ENCODE data around the gene QTRT2.

The QTRT2 gene

DNA sequence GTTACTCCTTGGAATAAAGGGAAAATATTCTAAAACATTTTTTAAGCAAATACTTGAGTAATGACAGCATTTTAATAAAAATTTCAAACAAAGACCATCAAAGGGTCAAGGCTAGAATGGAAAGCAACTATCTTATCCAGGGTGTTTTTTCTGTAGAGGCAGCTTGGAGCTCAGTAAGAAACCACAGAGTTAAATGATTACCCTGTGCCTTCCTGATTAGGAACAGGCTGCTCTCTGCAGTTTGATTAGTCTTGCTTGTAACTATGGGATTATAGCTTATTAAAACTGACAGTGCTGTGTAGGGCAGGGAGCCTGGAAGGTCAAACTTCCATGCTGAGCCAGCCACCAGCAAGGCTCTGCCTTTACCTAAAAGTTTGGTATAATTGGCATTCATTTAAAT, 33.1 kb downstream of the QTRT2 start:
- DNase-seq (ENCODE audit: low read depth in 2 of 2): no peak
- TF ChIP-seq, protein P1, sequence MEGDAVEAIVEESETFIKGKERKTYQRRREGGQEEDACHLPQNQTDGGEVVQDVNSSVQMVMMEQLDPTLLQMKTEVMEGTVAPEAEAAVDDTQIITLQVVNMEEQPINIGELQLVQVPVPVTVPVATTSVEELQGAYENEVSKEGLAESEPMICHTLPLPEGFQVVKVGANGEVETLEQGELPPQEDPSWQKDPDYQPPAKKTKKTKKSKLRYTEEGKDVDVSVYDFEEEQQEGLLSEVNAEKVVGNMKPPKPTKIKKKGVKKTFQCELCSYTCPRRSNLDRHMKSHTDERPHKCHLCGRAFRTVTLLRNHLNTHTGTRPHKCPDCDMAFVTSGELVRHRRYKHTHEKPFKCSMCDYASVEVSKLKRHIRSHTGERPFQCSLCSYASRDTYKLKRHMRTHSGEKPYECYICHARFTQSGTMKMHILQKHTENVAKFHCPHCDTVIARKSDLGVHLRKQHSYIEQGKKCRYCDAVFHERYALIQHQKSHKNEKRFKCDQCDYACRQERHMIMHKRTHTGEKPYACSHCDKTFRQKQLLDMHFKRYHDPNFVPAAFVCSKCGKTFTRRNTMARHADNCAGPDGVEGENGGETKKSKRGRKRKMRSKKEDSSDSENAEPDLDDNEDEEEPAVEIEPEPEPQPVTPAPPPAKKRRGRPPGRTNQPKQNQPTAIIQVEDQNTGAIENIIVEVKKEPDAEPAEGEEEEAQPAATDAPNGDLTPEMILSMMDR (IDR thresholded peaks at IDR 0.05; ENCODE audit: low read depth, low read length): no peak
- H3K4me3 ChIP-seq (replicated peaks in 1 of 2; ENCODE audit: low read depth in 2 of 2, low read length in 2 of 2): no peak overlapping the region

DNA sequence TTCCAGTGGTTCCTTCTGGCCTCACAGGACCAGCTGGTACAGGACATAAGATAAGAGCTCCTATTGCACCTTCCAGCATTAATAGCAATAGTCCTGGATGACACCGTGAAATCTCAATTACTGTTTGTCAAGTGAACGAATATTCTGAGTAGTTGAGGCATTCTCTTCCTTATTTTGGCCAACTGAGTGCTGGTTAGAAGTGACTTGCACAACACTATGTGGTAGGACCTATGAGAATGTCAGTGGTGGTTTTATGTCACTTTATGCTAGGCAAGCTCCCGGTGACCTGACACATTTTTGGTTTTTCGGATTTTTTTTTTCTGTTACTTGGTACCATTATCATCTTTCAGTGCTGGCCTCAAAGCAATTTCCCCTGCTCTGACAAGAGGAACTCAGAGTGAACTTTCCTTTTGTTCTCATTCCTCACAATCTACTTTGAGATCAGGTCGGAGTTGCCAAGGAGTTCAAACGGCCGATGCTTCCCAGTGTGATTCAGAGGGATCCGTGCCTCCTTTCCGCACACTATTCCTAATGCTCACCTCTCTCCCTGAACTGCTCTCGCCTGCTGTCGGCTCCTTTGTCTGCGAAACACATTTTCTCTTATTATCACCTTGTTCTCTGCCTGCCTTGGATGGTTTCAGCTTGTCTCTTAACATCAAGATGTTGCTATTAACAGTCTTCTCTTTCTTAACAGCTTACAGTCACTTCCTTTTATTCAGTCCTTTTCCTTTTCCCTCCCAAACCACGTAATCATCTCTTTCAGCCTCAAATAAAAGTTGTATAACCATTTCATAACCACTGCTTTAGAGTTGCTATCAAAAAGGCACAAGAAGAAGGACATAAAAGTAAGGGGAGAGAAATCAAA, 35.8 kb downstream of the QTRT2 start:
- peak overlapping the region in 1 of 2 donors; percentile 21 for H3K4me3 ChIP-seq (replicated peaks in 1 of 2; ENCODE audit: low read depth in 2 of 2, low read length in 2 of 2)
- TF ChIP-seq, protein P1 (IDR thresholded peaks at IDR 0.05; ENCODE audit: low read depth, low read length): no peak
- peak; percentile 24 to 29 for DNase-seq (ENCODE audit: low read depth in 2 of 2)

DNA sequence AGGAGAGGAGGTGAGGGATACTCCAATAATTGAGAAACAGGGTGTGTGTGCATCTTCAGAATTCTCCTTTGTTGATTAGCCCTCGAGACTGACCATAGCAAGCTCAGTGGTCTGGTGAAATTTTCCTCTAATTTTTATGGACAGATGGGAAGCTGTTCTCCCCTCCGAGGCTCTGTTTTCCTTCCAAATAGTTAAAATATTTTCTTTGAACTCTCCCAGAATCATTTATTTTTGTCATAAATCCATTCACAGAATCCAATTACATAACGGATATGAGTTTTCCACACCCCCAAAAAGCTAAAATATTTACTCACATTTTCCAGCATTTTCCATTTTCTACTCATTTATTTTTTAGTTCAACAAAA, 36.5 kb downstream of the QTRT2 start:
- TF ChIP-seq, protein P1 (IDR thresholded peaks at IDR 0.05; ENCODE audit: low read depth, low read length): no peak
- no peak for DNase-seq (ENCODE audit: low read depth in 2 of 2)
- no peak overlapping the region for H3K4me3 ChIP-seq (replicated peaks in 1 of 2; ENCODE audit: low read depth in 2 of 2, low read length in 2 of 2)

DNA sequence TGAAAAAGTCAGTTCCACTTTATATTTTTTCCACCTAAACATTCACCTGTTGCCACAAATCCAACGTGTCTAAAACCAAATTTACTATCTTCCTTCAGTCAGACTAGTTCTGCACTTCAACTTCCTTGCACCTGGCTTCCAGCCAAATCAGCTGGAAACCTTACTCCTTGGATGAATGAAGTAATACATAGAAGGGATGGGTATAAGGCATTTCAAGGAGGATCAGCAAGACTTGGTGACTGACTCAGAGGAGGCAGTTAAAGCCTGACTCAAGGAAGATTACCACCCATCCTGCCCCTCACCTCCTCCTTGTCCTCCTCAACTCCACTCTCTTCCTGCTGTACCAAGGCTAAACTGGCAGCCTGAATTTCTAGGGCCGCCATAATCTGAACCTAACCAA, 37.1 kb downstream of the QTRT2 start:
- TF ChIP-seq, protein P1 (IDR thresholded peaks at IDR 0.05; ENCODE audit: low read depth, low read length): no peak
- no peak overlapping the region for H3K4me3 ChIP-seq (replicated peaks in 1 of 2; ENCODE audit: low read depth in 2 of 2, low read length in 2 of 2)
- peak; percentile 76 to 88 for DNase-seq (ENCODE audit: low read depth in 2 of 2)

DNA sequence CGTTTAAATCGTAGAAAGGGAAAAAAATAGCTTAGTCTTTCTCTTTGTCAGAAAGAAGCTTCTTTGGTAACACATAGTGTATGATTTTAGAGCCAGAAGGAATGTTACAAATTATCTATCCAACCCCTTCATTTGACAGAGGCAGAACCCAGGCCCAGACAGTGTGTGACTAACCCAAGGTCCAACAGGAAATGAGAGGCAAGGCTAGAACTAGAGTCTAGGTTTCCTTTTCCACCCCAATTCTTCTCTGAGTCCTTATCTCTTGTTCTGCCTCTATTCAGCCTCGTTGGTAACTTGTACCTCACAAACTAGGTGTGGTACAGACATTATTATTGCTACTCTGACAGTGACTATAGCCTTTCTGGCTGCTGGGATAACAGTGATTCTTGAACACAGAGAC, 39.3 kb downstream of the QTRT2 start:
- TF ChIP-seq, protein P1 (IDR thresholded peaks at IDR 0.05; ENCODE audit: low read depth, low read length): no peak
- DNase-seq (ENCODE audit: low read depth in 2 of 2): no peak

DNA sequence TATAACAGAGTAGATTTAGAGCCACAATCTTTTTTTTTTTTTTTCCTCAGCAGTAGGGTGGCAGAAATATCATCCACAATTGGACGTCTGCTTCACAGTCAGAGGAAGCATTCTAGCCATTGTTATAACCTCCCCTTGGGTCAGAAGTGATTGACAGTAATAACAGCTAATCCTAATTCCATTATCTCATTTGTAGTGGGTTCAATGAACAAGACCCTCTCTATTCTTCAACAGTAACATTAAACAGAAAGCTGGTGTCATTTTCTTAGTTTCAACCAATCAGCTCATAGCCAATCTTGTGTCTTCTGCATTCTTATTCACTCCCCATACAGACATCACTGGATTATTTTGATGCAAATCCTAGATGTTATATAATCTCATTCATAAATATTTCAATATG, 44.6 kb downstream of the QTRT2 start:
- TF ChIP-seq, protein P1 (IDR thresholded peaks at IDR 0.05; ENCODE audit: low read depth, low read length): no peak
- DNase-seq (ENCODE audit: low read depth in 2 of 2): no peak
- H3K4me3 ChIP-seq (replicated peaks in 1 of 2; ENCODE audit: low read depth in 2 of 2, low read length in 2 of 2): no peak overlapping the region

More for the DNA sequence above, 39.3 kb downstream of the QTRT2 start:
- no peak overlapping the region for H3K4me3 ChIP-seq (replicated peaks in 1 of 2; ENCODE audit: low read depth in 2 of 2, low read length in 2 of 2)
